Activated CD8-positive, alpha-beta memory T cell treated with anti-CD3 and anti-CD28 coated beads for 36 hours (primary cell): ENCODE results near the gene LRRC10B. TPM values are rescaled to one million over a fixed set of nuclear protein-coding genes. Genes with fewer than 3 reads are reported as not detected.

Experiments
- CTCF ChIA-PET: fragments of 350-600 bp; sonication (Branson Sonifier 250); formaldehyde crosslinking; loops from one replicate; lab custom pipeline; 2021; ENCODE audit warnings: antibody characterized with exemption; lab: Charles Lee
- POLR2A ChIA-PET: fragments of 350-600 bp; sonication (Branson Sonifier 250); formaldehyde crosslinking; loops from one replicate; lab custom pipeline; 2021; ENCODE audit warnings: antibody characterized with exemption; lab: Charles Lee
- total RNA-seq, 2 experiments: library from RNA; stranded (reverse); gene quantifications; one replicate each; pipeline ENCODE4 v1.2.3, GENCODE V29; 2021

Gene LRRC10B
- total RNA-seq, 2 experiments from 2014 or later = not detected

GRCh38 chr11:61552108-61552635, 43.6 kb downstream of the LRRC10B start:
- CTCF ChIA-PET = interaction anchor here (1.1 kb wide), 1 partner anchor 27 kb away, joined by 3 read pairs; no protein-coding TSS in a partner anchor
- POLR2A ChIA-PET = no interaction called here

- ChIA-PET POLR2A (no interaction called here), CTCF (interaction anchor here (1.1 to 1.2 kb wide), 2 partner anchors 13 to 26 kb away, joined by 3 read pairs; no protein-coding TSS in a partner anchor)
Observed at GRCh38 chr11:61553373-61554171, 45.0 kb downstream of the LRRC10B start.

- ChIA-PET CTCF (interaction anchor here (1.2 kb wide), 1 partner anchor 12 kb away, joined by 3 read pairs; no protein-coding TSS in a partner anchor), POLR2A (interaction anchor here (0.8 kb wide), 1 partner anchor 275 kb away, joined by 4 read pairs; no protein-coding TSS in a partner anchor)
Observed at GRCh38 chr11:61554172-61554988, 45.8 kb downstream of the LRRC10B start.

- CTCF ChIA-PET = no interaction called here
Observed at GRCh38 chr11:61555051-61555969, 46.8 kb downstream of the LRRC10B start.

GRCh38 chr11:61555978-61556377, 47.4 kb downstream of the LRRC10B start:
- ChIA-PET CTCF (no interaction called here), POLR2A (no interaction called here)

More at GRCh38 chr11:61555051-61555969, 46.8 kb downstream of the LRRC10B start:
- POLR2A ChIA-PET = interaction anchor here (0.8 kb wide), 1 partner anchor 274 kb away, joined by 4 read pairs; no protein-coding TSS in a partner anchor

GRCh38 chr11:61556621-61557020, 48.1 kb downstream of the LRRC10B start:
- ChIA-PET POLR2A (no interaction called here), CTCF (no interaction called here)

Other genes starting within 250 kb of the LRRC10B start
- 10 to 100 TPM; 11.9 to 12.5 TPM for gene VWCE, start 213.4 kb upstream of the LRRC10B start, total RNA-seq
- gene DDB1, start 175.6 kb upstream of the LRRC10B start, total RNA-seq = 100 to 1,000 TPM; 312 to 319 TPM
- gene TKFC, start 175.5 kb upstream of the LRRC10B start, total RNA-seq = 10 to 100 TPM; 68.7 to 70.3 TPM
- 10 to 100 TPM; 44.8 to 55.4 TPM for gene CYB561A3, start 146.9 kb upstream of the LRRC10B start, total RNA-seq
- 10 to 100 TPM; 60.8 to 68.8 TPM for gene TMEM138, start 146.4 kb upstream of the LRRC10B start, total RNA-seq
- 10 to 100 TPM; 16.9 to 17.3 TPM for gene TMEM216, start 116.2 kb upstream of the LRRC10B start, total RNA-seq
- 100 to 1,000 TPM; 112 to 125 TPM for gene CPSF7, start 78.8 kb upstream of the LRRC10B start, total RNA-seq
- 10 to 100 TPM; 44.6 to 45.4 TPM for gene SDHAF2, start 78.6 kb upstream of the LRRC10B start, total RNA-seq
- gene SYT7, start 72.3 kb downstream of the LRRC10B start, total RNA-seq = under 1 TPM in 1 of 2 experiments, not detected in 1; 0.15 TPM
- gene DAGLA, start 171.6 kb downstream of the LRRC10B start, total RNA-seq = under 1 TPM; 0.06 to 0.13 TPM
- gene MYRF, start 243.9 kb downstream of the LRRC10B start, total RNA-seq = 1 to 10 TPM in 1 of 2 experiments, under 1 TPM in 1; 0.91 to 1.0 TPM